Aortic smooth muscle cell (primary cell): Measurements from ENCODE around the gene SCN1A. TPM values are rescaled to one million over a fixed set of nuclear protein-coding genes. Genes with fewer than 3 reads are reported as not detected.

ENCODE experiments used
- total RNA-seq: library from RNA; depleted of rRNA; stranded (reverse); fragments of >200 nt; gene quantifications from 2 replicates; pipeline ENCODE4 v1.2.3, GENCODE V29; 2014

SCN1A gene
- total RNA-seq = 0.13 and 0.25 TPM in 2 replicates

DNA sequence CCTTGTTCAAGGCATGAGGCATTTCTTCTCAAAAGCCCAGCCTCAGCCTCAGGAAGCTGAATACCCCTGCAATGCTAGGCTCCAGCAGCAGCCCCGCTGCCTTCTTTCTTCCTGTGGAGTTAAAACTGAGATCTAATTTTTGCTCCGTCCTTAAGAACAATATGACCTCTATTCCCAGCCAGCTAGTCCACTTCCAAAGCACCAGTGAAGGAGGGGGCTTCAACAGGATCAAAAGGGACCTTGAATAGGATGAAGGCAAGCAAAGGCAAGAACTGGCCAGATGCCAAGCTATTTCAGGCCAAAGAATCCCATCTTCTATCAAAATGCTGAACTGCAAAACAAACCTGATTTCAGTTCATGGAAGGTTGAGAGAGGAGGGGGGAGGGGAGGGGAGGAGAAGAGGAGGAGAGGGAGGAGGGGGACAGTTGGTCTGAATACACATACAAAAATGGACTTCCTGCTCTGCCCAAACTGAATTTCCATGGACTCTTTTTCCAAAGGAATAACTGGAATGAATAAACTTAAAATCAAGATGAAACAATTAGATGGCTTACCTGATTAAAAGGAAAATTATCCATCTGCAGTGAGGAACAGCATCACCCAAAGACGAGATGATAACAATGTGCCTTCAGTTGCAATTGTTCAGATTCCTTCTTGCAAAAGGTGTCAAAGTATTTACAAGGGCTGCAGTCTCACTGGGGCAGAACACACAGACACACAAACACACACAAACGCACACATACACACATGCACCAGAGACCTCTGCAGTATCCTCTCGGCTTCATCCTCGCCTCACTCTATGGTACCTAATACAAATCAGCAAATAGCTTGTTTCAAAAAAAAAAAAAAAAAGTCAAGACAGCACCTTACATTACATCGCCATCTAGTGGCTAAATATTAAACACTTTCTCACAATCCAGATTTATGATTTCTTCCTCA lies at the start of gene SCN1A:
Gene SCN1A (minus strand): TSS at position 804 of the 939 bp plus-strand sequence. CDS start 54,399 bp downstream, outside the sequence.

DNA sequence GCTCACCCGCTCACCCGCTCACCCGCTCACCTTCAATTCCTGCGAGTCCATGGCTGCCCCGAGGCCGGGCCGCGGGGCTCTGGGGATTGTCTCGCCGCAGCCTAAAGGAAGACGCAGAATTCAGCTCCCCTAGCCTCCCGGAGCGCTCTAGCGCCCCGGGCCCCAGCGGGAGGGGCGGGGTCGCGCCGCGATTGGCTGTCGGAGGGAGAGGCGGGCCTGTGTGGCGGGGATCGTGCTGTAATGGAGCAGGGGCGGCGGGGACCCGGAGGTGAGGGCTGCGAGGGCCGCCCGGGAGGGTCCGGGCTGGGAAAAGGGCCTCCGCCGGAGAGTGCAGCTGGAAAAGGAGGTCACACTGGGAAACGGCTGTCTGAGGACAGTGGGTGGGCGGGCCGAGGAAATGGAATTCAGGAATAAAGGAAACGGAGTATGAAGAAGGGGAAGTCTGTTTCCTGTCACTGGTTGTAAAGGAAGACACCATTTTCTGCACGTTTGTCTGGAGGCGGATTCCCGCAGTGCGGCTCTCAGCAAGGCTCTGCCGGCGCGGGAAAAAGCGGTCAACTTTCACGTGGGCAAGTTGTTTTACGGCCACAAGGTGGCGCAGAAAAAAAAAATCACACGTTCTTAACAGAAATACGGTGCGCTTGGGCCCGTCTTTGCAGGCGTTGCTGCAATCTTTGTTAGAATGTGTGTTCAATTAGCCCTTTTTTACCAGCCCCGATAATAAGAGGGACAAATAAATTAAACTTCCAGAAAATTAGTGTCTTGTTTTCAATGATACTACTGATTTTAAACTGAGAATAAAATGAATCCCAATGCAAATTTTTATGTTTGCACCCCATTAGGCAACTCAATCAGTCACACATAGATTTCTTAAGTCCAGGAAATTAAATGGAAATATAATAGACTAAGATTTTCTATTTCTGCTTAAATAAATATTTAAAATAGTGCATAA lies 173.9 kb downstream of the SCN1A start, which contains the start of gene TTC21B:
Gene TTC21B (minus strand): TSS at position 122 of the 952 bp plus-strand sequence. CDS start 71 bp downstream, at position 51.

Other genes with a start within 250 kb of the SCN1A start
- gene TTC21B, start 174.2 kb downstream of the SCN1A start, total RNA-seq = 19.7 and 20.3 TPM in 2 replicates
- gene SCN9A, start 247.9 kb upstream of the SCN1A start, total RNA-seq = 0.40 and 0.56 TPM in 2 replicates